ENCODE results near the gene UGGT2. TPM values are rescaled to one million over a fixed set of nuclear protein-coding genes. Genes with fewer than 3 reads are reported as not detected.
"Not testable (repeated sequence)": the region's sequence is repeated elsewhere in the genome, so short reads cannot be mapped to it uniquely, and the experiment has no call there.

The UGGT2 gene
- total RNA-seq, 2 donors from 2014 or later = 17.3 to 25.6 TPM

GRCh38 chr13:95982144-95982543, 71.1 kb downstream of the UGGT2 start:
- no peak for DNase-seq (ENCODE audit: low spot score)
- no peak overlapping the region for H3K4me3 ChIP-seq
- no peaks in the 10 kb centered on the region for H3K36me3 ChIP-seq
- no peak for TF ChIP-seq CTCF (IDR thresholded peaks at IDR 0.05)
- H3K9me3 ChIP-seq = no peaks in the 10 kb centered on the region
- H3K4me1 ChIP-seq = no peaks in the 10 kb centered on the region
- no peak overlapping the region for H3K27ac ChIP-seq
- H3K27me3 ChIP-seq = no peaks in the 10 kb centered on the region

GRCh38 chr13:95972651-95973050, 80.5 kb downstream of the UGGT2 start:
- H3K4me1 ChIP-seq; H3K27me3 ChIP-seq; DNase-seq (ENCODE audit: low spot score): not testable (repeated sequence)

GRCh38 chr13:95970878-95971277, 82.3 kb downstream of the UGGT2 start:
- Histone ChIP-seq H3K27me3 (no peaks in the 10 kb centered on the region), H3K9me3 (no peaks in the 10 kb centered on the region), H3K27ac (no peak overlapping the region), H3K4me3 (no peak overlapping the region), H3K36me3 (no peaks in the 10 kb centered on the region), H3K4me1 (no peaks in the 10 kb centered on the region)
- no peak for TF ChIP-seq CTCF (IDR thresholded peaks at IDR 0.05)
- DNase-seq (ENCODE audit: low spot score) = no peak

More at GRCh38 chr13:95972651-95973050, 80.5 kb downstream of the UGGT2 start:
- H3K36me3 ChIP-seq, H3K4me3 ChIP-seq, H3K27ac ChIP-seq, H3K9me3 ChIP-seq: not testable (repeated sequence)

- no peaks in the 10 kb centered on the region for H3K4me1 ChIP-seq
- no peaks in the 10 kb centered on the region for H3K9me3 ChIP-seq
- no peaks in the 10 kb centered on the region for H3K36me3 ChIP-seq
- no peak overlapping the region for H3K27ac ChIP-seq
- DNase-seq (ENCODE audit: low spot score) = no peak
- TF ChIP-seq CTCF (IDR thresholded peaks at IDR 0.05) = no peak
- no peak overlapping the region for H3K4me3 ChIP-seq
- no peaks in the 10 kb centered on the region for H3K27me3 ChIP-seq
These were observed 84.3 kb downstream of the UGGT2 start for GRCh38 chr13:95968906-95969305.

- H3K27ac ChIP-seq = no peak overlapping the region
- no peak for TF ChIP-seq CTCF (IDR thresholded peaks at IDR 0.05)
- H3K4me1 ChIP-seq = no peaks in the 10 kb centered on the region
- peaks cover 0 to 33% of the 10 kb centered on the region in 2 donors for H3K9me3 ChIP-seq
- no peak overlapping the region for H3K4me3 ChIP-seq
- DNase-seq (ENCODE audit: low spot score) = no peak
- no peaks in the 10 kb centered on the region for H3K27me3 ChIP-seq
- H3K36me3 ChIP-seq = no peaks in the 10 kb centered on the region
These were observed 95.9 kb downstream of the UGGT2 start for GRCh38 chr13:95957331-95957730.

- Histone ChIP-seq H3K36me3 (no peaks in the 10 kb centered on the region), H3K4me3 (no peak overlapping the region), H3K9me3 (peaks cover 0 to 27% of the 10 kb centered on the region in 2 donors), H3K27me3 (no peaks in the 10 kb centered on the region), H3K4me1 (no peaks in the 10 kb centered on the region), H3K27ac (no peak overlapping the region)
- no peak for DNase-seq (ENCODE audit: low spot score)
- no peak for TF ChIP-seq CTCF (IDR thresholded peaks at IDR 0.05)
These were observed 96.5 kb downstream of the UGGT2 start for GRCh38 chr13:95956589-95957148.

All from right atrium auricular region (tissue), 2 donors.